Measurements from ENCODE around the gene JMY. TPM values are rescaled to one million over a fixed set of nuclear protein-coding genes. Genes with fewer than 3 reads are reported as not detected.

The JMY gene, protein sequence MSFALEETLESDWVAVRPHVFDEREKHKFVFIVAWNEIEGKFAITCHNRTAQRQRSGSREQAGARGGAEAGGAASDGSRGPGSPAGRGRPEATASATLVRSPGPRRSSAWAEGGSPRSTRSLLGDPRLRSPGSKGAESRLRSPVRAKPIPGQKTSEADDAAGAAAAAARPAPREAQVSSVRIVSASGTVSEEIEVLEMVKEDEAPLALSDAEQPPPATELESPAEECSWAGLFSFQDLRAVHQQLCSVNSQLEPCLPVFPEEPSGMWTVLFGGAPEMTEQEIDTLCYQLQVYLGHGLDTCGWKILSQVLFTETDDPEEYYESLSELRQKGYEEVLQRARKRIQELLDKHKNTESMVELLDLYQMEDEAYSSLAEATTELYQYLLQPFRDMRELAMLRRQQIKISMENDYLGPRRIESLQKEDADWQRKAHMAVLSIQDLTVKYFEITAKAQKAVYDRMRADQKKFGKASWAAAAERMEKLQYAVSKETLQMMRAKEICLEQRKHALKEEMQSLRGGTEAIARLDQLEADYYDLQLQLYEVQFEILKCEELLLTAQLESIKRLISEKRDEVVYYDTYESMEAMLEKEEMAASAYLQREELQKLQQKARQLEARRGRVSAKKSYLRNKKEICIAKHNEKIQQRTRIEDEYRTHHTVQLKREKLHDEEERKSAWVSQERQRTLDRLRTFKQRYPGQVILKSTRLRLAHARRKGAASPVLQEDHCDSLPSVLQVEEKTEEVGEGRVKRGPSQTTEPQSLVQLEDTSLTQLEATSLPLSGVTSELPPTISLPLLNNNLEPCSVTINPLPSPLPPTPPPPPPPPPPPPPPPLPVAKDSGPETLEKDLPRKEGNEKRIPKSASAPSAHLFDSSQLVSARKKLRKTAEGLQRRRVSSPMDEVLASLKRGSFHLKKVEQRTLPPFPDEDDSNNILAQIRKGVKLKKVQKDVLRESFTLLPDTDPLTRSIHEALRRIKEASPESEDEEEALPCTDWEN
- total RNA-seq (10 to 100 TPM; 16.4 to 30.3 (median 22.1) TPM), polyA plus RNA-seq (10 to 100 TPM in 1 of 2 donors, 1 to 10 TPM in 1; 9.9 to 10.7 TPM)
- long read RNA-seq, donor 1, partial matches to known transcripts, result 0 of 2 reads
- long read RNA-seq, donor 1, other reads (novel, unspliced or antisense), result 2 of 2 reads
- long read RNA-seq, donor 2, partial matches to known transcripts, result 46 of 46 reads
- long read RNA-seq, donor 2, other reads (novel, unspliced or antisense), result 0 of 46 reads
- long read RNA-seq, donor 3, full-length matches to known transcripts, result 2 of 7 reads
- long read RNA-seq, donor 3, partial matches to known transcripts, result 3 of 7 reads
- long read RNA-seq, donor 3, other reads (novel, unspliced or antisense), result 2 of 7 reads

DNA sequence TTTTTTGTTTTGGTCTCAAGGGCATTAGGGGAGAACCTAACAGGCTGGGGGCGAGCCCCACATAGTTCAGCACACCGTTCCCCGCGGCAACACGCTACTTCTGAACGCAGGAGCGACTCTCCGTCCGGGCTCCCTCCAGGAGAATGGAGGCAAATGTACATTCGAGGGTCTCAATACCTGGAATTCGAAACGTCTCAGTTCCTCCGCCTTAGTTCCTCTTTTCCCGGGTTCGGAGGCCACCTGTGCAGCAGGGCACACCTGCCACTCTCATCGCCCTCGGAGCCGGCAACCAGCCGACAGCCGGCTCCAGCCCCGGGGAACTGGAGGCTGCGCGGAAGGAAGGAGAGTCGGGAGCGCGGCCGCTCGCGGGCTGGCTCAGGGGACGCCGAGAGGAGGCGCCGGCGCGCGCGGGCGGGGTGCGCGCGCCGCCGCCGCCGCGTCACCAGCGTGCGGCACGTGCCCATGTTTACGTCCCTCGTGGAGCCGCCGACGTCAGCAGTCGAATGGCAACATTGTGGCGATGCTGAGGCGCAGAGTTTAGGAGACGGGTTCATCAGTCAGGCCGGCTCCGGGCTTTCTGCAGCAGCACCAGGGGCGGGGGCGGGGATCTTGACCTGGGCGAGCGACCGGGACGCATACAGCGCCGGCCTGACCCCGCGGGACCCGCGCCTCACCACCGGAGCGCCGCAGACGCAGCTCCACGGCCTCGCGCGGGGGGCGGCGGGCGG lies at the start of gene JMY:
TSS of gene JMY (plus strand) at position 498 of the 728 bp plus-strand sequence. CDS start 520 bp downstream, outside the sequence.
- peak; percentile 78 for TF ChIP-seq POLR2A (IDR thresholded peaks at IDR 0.05)
- TF ChIP-seq, protein P1, sequence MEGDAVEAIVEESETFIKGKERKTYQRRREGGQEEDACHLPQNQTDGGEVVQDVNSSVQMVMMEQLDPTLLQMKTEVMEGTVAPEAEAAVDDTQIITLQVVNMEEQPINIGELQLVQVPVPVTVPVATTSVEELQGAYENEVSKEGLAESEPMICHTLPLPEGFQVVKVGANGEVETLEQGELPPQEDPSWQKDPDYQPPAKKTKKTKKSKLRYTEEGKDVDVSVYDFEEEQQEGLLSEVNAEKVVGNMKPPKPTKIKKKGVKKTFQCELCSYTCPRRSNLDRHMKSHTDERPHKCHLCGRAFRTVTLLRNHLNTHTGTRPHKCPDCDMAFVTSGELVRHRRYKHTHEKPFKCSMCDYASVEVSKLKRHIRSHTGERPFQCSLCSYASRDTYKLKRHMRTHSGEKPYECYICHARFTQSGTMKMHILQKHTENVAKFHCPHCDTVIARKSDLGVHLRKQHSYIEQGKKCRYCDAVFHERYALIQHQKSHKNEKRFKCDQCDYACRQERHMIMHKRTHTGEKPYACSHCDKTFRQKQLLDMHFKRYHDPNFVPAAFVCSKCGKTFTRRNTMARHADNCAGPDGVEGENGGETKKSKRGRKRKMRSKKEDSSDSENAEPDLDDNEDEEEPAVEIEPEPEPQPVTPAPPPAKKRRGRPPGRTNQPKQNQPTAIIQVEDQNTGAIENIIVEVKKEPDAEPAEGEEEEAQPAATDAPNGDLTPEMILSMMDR (IDR thresholded peaks at IDR 0.05), result peak in 1 of 3 donors; percentile 18
- TF ChIP-seq EP300 (IDR thresholded peaks at IDR 0.05), result no peak
- intact Hi-C loops (cut with DNase I), result loop anchor here in 1 of 4 donors (5.0 kb wide), 1 partner anchor 1172 kb away; the partner anchor contains the start of gene ZFYVE16
- Histone ChIP-seq H3K27me3 (no peaks in the 10 kb centered on the region), H3K4me3 (peak within 1 kb of the TSS; percentile 59), H3K36me3 (no peaks in the 10 kb centered on the region), H3K9me3 (no peaks in the 10 kb centered on the region), H3K27ac (peak within 1 kb of the TSS; percentile 94 to 96), H3K4me1 (ENCODE audit: insufficient read depth) (peaks cover 2% of the 10 kb centered on the region)
- peak; percentile 88 to 93 (median 90) for DNase-seq
- WGBS, 3 donors, result 0 to 1% (median 0%) methylated on average over 76 to 83 of the region's 83 CpGs

DNA sequence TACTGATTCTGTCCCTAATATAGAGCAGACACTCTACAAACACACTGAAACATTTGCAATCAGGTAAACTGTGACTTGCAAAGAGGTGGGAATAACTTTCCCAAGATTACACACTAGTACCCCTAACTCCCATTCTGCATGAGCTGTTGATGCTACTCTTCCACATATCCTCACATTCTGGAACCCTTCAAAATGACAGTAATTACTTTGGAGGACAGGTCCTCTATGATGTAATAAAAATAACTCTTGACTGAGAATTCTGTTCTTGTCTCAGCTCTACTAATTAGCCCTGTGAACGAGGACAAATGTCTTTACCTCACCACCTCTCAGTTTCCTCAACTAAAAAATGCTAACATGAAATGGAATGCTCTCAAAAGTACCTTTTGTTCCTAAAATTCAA lies 49.5 kb upstream of the JMY start:
- intact Hi-C loops (cut with DNase I), result no loop called here
- no peak for DNase-seq
- Histone ChIP-seq H3K36me3 (no peaks in the 10 kb centered on the region), H3K4me3 (no peak overlapping the region), H3K9me3 (no peaks in the 10 kb centered on the region), H3K4me1 (ENCODE audit: insufficient read depth) (no peaks in the 10 kb centered on the region), H3K27ac (no peak overlapping the region), H3K27me3 (no peaks in the 10 kb centered on the region)
- 71 to 81% (median 79%) methylated on average over 1 of the region's 1 CpG for WGBS, 3 donors
- no peak for TF ChIP-seq POLR2A (IDR thresholded peaks at IDR 0.05)
- TF ChIP-seq, protein P1 (IDR thresholded peaks at IDR 0.05), result no peak
- no peak for TF ChIP-seq EP300 (IDR thresholded peaks at IDR 0.05)

DNA sequence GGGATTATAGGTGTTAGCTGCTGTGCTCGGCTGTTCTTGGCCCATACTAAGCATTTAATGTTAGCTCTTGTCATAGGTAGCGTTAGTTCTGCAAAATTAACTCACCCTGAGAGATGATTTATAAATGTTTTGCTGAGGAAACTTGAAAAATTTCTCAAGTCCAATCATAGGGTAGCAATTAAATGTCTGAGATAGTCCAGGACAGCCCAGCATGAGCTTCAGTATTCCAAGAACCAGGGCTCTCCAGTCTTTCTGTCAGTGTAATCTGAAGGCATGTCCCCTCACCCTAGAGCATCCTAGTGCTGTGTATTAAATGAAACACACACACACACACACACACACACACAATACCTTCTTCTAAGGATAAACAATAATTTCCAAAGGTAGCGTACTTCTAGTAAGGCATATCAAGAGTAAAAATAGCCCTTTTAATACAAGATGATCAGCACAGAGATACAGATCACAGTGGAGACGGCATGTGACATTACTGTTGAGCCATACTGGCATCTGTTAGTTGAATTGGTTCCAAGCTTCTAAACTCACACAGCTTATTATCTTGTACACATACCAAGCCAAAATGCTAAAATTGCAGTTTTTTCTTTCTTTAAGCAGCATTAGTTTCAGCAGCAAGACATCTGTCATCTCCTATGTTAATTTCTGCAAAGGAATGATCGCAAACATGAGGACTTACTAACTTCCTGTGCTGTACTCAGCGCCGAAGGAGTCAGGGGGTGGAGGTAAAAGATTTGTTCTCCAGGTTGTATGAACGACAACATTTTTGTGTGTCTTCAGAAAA lies 46.3 kb upstream of the JMY start:
- Histone ChIP-seq H3K27ac (no peak overlapping the region), H3K36me3 (no peaks in the 10 kb centered on the region), H3K9me3 (no peaks in the 10 kb centered on the region), H3K4me3 (no peak overlapping the region), H3K27me3 (no peaks in the 10 kb centered on the region), H3K4me1 (ENCODE audit: insufficient read depth) (peaks cover 2% of the 10 kb centered on the region)
- no peak for TF ChIP-seq POLR2A (IDR thresholded peaks at IDR 0.05)
- no peak for DNase-seq
- WGBS, 3 donors, result 59 to 75% (median 63%) methylated on average over 8 of the region's 8 CpGs
- intact Hi-C loops (cut with DNase I), result no loop called here

DNA sequence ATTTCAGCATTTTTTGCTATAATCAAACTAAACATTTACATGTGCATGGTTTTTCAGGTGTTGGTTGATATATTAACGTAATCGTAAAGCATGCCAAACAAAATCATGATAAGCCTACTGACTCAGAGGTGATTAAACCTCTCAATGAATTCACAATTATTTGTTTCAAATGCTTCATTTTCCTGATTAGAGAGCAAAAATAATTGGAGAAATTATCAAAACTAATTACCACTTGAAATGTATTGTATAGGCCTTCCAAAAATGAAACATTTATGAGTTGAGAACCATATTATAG lies 45.7 kb upstream of the JMY start:
- DNase-seq, result no peak
- peaks cover 2% of the 10 kb centered on the region for H3K4me1 ChIP-seq (ENCODE audit: insufficient read depth)
- 88 to 91% (median 89%) methylated on average over 2 of the region's 2 CpGs for WGBS, 3 donors

More for the DNA sequence above, 45.7 kb upstream of the JMY start:
- no peak overlapping the region for H3K27ac ChIP-seq
- H3K27me3 ChIP-seq, result no peaks in the 10 kb centered on the region
- no peak overlapping the region for H3K4me3 ChIP-seq
- intact Hi-C loops (cut with DNase I), result no loop called here
- no peaks in the 10 kb centered on the region for H3K36me3 ChIP-seq
- H3K9me3 ChIP-seq, result no peaks in the 10 kb centered on the region
- TF ChIP-seq EP300 (IDR thresholded peaks at IDR 0.05), result no peak
- TF ChIP-seq, protein P1 (IDR thresholded peaks at IDR 0.05), result no peak
- TF ChIP-seq POLR2A (IDR thresholded peaks at IDR 0.05), result no peak

Measured in ovary (tissue), 10 donors.